GM19455 (cell line): ENCODE results near the gene WDR45B.
"Not testable (repeated sequence)": the region's sequence is repeated elsewhere in the genome, so short reads cannot be mapped to it uniquely, and the experiment has no call there.

Source experiments
- ATAC-seq: cut with Tn5 transposase; IDR thresholded peaks from one replicate; pipeline ENCODE4 v1.9.1; 2021; ENCODE audit not compliant: unreplicated experiment

WDR45B gene

DNA sequence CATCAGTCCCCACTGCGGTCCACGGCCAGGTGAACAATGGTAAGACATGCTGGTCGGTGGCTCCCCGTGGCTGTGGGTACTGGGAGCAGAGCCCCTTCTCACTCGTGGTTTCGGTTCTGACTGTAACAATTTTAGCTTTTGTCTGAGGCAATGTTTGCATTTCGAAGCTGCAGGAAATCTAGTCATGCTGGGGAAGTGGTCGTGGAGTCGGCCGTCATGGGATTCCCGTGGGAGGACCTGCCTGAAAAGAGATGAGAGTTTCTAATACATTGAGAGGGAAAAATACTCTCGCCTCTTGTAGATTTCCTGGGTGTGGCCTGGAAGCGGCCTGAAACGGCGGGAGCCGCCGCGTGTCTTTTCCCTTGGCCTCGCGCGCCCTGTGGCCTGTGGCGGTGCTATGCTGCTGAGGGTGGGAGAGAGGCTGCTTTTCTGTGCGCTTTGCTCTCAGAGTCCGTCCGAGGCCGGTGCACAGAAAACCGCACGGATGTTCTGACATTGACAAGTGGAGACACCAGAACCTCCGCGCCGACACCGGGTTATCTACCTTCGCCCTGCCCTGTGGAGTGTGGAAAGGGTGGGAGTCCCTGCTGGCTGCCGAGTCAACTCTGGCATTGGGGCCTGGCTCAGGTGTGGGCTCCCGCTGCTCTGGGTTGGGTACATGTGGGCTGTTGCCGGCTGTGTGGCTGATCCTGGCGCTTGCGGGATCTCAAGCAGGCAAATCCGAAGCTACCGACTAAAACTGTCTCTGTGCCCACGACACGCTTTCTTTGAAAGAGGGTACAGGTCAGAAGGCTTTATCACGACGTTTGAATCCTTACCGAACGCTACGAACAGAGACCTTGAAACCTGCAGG is 60.8 kb downstream of the WDR45B start:
- ATAC-seq = no peak

DNA sequence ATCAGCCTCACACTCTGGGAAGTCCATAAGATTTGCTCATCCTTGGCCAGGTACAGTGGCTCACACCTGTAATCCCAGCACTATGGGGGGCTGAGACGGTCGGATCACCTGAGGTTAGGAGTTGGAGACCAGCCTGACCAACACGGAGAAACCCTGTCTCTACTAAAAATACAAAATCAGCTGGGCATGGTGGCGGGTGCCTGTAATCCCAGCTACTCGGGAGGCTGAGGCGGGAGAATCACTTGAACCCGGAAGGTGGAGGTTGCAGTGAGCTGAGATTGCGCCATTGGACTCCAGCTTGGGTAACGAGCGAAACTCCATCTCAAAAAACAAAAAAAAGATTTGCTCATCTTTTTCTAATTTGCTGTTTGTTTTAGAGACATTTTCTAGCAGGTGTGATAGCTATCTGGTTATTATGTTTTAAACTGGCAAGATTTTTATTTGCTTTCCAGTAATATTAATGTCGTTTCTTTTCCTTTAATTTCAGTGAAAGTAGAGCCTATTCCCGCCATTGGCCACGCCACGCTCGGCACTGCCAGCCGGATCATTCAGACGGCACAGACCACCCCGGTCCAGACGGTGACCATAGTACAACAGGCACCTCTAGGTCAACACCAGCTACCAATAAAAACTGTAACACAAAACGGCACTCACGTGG is 61.5 kb downstream of the WDR45B start:
- ATAC-seq = no peak

DNA sequence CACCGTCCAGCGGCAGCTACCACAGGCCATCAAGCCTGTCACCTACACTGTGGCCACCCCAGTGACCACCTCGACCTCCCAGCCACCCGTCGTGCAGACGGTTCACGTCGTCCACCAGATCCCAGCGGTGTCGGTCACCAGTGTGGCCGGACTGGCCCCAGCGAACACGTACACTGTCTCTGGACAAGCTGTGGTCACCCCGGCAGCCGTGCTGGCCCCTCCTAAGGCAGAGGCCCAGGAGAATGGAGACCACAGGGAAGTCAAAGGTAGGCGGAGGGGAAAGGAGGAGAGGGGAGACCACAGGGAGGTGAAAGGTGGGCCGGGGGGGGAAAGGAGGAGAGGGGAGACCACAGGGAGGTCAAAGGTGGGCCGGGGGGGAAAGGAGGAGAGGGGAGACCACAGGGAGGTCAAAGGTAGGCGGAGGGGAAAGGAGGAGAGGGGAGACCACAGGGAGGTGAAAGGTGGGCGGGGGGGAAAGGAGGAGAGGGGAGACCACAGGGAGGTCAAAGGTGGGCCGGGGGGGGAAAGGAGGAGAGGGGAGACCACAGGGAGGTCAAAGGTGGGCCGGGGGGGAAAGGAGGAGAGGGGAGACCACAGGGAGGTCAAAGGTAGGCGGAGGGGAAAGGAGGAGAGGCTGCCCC is 62.2 kb downstream of the WDR45B start:
- ATAC-seq = not testable (repeated sequence)

DNA sequence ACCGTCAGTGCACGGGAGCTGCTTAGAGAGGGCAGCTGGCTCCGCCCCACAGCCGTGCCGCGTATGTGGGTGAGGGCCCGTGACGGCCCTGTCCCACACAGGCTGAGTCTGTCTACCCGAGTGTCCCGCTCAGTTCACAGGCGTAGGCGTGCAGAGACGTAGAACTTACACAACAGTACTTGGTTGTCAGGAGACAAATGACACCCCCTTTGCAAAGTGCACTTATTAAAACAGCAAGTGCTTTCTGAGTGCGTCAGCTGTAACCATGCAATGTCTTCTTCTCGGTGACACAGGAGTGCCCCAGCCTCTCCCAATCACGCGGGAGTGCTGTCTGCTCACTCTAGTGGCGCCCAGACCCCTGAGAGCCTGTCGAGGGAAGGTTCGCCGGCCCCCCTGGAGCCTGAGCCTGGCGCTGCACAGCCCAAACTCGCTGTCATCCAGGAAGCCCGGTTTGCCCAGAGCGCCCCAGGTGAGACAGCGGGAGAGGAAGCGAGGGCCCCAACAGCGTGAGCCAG is 64.5 kb downstream of the WDR45B start:
- no peak for ATAC-seq

DNA sequence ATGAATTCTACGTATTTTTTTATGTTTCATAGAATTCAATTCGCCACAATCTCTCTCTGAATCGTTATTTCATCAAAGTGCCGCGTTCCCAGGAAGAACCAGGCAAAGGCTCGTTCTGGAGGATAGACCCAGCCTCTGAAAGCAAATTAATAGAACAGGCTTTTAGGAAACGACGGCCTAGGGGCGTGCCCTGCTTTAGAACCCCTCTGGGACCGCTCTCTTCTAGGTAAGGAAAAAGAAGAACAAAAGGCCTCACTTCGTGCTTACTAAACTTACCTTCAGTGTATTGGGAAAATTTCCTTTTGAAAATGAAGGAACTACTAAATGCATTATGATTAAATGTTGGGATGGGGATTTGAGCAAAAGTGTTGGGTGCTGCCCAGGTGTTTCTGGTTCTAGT is 65.5 kb downstream of the WDR45B start:
- ATAC-seq = no peak

DNA sequence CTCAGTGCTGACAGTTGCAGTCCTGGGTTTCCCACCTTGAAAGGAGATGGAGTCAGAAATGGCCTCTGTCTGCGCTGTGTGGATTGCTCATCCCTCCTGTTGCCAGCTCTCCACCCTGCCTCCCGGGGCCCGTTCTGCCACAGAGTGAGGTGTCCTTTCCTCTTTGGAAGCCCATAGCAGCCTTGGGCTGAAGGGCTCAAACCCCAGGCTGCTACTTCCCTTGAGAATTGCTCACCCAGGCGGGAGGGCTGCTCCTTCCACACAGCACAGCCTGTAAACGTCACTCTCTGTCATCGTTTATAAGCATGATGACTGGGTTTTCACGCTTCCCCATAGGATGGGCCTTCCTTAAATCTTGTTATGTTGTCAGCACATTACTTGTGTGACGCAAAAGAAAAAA is 66.0 kb downstream of the WDR45B start:
- no peak for ATAC-seq

DNA sequence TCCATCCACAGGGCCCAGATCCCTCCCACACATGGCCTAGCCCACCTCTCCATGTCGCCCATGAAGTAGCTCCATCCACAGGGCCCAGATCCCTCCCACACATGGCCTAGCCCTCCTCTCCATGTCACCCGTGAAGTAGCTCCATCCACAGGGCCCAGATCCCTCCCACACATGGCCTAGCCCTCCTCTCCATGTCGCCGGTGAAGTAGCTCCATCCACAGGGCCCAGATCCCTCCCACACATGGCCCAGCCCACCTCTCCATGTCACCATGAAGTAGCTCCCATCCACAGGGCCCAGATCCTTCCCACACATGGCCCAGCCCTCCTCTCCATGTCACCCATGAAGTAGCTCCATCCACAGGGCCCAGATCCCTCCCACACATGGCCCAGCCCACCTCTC is 68.3 kb downstream of the WDR45B start:
- ATAC-seq = not testable (repeated sequence)

DNA sequence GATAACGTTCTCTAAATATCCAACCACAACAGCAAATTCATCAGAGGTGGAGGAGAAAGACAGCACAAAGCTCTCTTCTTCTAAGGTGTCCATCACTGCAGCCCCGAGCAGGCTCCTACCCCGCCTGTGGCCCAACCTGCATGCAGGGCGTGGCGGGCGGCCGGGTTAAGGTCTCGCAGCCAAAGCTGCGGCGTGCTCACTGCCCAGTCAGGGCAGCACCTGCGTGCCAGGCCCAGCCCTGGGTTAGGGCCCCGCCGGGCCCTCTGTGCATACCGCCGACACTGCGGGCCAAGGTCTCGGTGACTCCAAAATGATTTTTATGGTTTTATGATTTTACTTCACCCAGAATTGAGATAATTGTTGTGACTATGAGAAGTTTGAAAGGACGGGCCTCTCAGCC is 70.9 kb downstream of the WDR45B start:
- no peak for ATAC-seq

DNA sequence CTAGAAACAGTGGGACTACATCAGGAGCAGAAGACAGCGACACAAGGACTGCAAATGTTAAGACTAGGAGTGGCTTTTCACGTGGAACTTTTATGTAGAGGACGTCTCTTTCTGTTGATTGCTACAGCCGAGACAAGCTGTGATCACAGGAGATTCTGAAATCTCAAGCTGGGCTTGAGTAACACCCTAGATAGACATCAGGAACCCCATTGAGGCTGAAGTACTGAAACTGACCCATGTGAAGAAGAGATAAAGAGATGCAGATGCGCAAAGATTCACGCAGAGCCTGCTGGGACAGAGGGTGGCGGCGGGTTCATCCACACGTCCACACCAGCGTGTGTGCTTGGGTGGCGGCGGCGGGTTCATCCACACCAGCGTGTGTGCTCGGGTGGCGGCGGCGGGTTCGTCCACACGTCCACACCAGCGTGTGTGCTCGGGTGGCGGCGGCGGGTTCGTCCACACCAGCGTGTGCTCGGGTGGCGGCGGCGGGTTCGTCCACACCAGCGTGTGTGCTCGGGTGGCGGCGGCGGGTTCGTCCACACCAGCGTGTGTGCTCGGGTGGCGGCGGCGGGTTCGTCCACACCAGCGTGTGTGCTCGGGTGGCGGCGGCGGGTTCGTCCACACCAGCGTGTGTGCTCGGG is 72.5 kb downstream of the WDR45B start:
- not testable (repeated sequence) for ATAC-seq

DNA sequence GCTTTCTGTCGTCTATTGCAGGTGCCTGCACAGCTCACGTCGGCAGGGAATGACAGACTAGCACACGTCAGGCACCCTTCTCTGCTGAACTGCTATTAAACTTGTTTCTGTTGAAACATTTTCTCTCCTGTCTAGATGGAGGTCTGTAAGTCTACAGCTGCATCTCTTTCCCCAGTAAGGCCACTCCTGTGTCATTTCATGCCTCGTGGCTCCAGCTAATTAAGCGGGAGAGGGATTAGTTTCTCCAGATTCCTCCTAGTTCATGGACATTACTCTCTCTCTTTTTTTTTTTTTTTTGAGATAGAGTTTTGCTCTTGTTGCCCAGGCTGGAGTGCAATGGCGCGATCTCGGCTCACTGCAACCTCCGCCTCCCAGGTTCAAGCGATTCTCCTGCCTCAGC is 74.2 kb downstream of the WDR45B start:
- no peak for ATAC-seq

DNA sequence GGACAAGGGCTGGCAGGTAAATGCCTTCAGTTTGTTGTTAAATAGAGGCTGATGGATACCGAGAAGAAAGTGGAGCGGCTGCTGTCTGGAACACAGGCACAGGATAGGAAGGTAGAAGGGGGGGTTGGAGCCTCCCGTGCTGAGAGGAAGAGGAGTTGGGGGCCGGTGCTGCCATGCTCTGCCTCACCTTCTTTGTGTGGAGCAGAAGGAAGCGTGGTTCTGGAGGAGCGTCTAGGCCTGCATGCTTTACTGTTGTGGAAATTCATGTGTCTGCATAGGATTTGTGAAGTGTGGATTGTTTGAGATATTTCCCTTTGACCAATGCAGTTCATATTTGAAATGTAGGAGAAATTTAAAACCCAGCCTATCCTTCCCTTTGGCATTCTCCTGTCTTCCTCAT is 76.4 kb downstream of the WDR45B start:
- ATAC-seq = no peak

DNA sequence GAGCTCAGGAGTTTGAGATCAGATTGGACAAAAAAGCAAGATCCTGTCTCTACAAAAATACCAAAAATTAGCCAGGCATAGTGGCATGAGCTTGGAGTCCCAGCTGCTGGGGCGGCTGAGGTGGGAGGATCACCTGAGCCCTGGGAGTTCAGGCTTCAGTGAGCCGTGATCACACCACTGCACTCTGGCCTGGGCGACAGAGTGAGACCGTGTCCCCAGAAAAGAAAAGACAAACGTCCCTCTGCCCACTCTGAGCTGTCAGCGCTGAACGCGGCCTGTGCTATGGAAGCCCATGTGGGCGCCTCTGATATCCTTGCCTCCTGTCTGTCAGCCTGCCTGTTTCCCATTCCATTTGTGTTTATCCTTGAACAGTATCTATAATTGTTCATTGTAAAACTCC is 78.0 kb downstream of the WDR45B start:
- no peak for ATAC-seq

DNA sequence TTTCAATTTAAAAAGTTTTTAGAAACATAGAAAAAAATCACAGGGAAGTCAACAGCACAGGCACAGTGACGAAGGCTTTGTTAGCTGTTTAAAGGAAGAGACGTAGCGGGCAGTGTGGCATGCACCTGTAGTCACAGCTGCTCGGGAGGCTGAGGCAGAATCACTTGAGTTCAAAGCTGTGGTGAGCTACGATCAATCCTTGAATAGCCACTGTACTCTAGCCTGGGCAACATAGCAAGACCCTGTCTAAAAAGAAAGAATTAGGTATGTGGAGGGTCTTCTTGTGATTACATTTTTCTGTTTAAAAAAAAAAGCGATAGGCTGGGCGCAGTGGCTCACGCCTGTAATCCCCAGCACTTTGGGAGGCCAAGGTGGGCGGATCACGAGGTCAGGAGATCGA is 78.6 kb downstream of the WDR45B start:
- ATAC-seq = no peak

DNA sequence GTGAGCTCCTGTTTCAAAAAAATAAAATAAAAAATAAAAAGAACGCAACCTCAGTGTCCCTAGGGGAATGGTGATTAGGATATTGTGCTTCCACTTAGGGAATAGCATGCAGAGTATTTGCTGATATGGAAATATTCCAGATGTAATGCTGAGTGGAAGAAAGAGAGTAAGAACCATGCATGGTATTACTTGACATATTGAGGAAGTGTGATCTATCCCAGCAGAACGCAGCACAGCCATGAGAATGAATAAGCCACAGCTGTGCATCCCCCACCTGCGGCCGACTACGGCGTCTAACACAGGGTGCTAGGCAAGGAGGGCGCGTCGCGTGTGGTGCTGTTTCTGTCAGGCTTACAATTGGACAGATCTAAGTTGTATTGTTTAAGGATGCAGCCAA is 79.2 kb downstream of the WDR45B start:
- no peak for ATAC-seq

DNA sequence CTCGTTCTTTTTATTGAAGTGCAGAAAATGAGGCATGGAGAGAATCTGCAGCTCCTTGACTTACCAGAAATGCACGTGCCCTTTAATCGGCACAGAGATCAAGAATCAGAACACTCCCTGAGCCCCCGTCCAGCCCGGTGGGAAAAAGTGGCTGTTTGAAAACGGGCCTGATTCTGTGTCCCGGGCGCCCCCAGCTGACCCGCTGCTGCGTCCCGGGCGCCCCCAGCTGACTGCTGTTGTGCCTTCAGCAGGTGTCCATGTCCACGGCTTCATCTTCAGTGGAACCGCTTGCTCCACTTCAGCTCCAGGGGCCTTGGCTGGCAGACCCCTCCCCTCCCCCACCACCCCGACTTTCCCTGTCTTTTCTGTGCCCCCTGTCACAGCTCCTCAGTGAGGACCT is 81.0 kb downstream of the WDR45B start:
- no peak for ATAC-seq

DNA sequence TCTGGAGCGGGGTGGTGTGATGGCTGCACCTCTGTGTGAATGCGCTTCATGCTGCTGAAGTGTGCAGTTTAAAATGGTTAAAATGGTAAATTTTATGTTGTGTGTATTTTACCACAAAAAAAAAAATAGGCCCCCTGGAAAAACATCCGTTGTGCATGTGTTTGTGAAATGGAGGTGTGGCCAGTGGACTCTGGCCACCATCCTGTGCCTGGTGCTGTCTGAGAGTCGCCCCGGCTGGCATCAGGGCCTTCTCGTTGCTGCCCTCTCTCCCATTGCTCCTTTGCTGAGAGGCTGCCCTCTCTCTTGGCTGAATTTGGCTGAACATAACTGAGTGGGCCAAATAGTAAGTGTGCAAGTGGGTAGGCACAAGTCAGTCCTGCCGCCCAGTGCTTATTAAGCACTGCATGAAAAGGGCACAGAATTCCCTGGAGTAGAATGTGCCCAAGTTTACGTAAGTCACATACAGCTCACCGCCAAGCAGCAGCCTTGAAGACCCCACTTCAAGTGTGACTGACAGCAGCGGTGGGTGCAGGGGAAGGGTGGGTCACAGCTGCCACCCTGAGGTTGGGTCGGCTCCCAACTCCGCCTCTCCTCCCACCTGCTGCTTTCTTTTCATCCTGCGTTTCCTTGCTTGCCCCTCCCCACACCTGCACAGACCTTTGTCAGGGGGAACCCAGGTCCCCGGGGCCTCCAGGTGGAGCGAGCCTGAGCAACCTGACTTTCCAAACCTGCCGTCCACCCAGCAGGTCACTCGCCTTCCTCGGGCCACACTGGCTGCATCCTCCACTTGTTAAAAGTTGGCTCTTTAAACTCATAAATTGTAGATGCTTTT is 81.9 kb downstream of the WDR45B start:
- no peak for ATAC-seq

DNA sequence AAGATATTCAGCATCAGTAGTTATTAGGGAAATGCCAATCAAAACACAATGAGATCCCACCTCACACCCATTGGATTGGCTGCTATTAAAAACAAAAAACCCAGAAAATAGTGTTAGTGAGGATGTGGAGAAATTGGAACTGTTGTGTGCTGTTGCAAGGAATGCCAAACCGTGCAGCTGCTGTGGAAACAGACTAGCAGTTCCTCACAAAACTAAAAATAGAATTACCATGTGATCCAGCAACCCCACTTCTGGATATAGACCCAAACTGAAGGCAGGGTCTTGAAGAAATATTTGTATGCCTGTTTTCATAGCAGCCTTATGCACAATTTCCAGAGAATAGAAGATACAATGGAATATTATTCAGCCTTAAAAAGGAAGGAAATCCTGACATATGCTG is 82.7 kb downstream of the WDR45B start:
- no peak for ATAC-seq
